H1 (cell line): ENCODE results near the gene LRRC10. TPM values are rescaled to one million over a fixed set of nuclear protein-coding genes. Genes with fewer than 3 reads are reported as not detected.

ENCODE experiments used
- CTCF ChIA-PET: fragments of 300-600 bp; sonication (Branson Sonifier 250); formaldehyde crosslinking; loops from one replicate; lab custom pipeline; 2021; ENCODE audit not compliant: partially characterized antibody; lab: Charles Lee
- POLR2A ChIA-PET: fragments of 300-600 bp; sonication (Branson Sonifier 250); formaldehyde crosslinking; loops from one replicate; lab custom pipeline; 2021; ENCODE audit warnings: inconsistent platforms; ENCODE audit not compliant: partially characterized antibody; lab: Charles Lee
- DNase-seq, 2 experiments: peaks; one replicate each; pipeline versions ENCODE4 v3.0.0 to v3.0.0-alpha.2; 2010 to 2022; ENCODE audit warnings: low spot score in 2 of 2, low read depth in 1 of 2, mixed read lengths in 1 of 2
- FAIRE-seq: peaks from 2 replicates; lab custom pipeline; 2011; peaks lifted over from hg19 to GRCh38; lab: Jason Lieb, UNC
- H2AFZ ChIP-seq: 2 replicates; pipeline ENCODE4 v1.8.1; 2012; ENCODE audit warnings: low read length, inconsistent platforms
- H2AK5ac ChIP-seq: 2 replicates; pipeline ENCODE4 v1.6.1; 2013; ENCODE audit warnings: low read depth, low read length
- H2BK120ac ChIP-seq: replicated peaks from 2 replicates; pipeline ENCODE3; 2013; ENCODE audit warnings: low read depth, low read length, inconsistent platforms
- H2BK12ac ChIP-seq: 2 replicates; pipeline ENCODE4 v1.6.1; 2013; ENCODE audit warnings: low read depth, low read length
- H2BK15ac ChIP-seq: 2 replicates; pipeline ENCODE4 v1.6.1; 2013; ENCODE audit warnings: low read length
- H2BK20ac ChIP-seq: 2 replicates; pipeline ENCODE4 v1.6.1; 2013; ENCODE audit warnings: low read length
- H2BK5ac ChIP-seq: 2 replicates; pipeline ENCODE4 v1.6.1; 2013; ENCODE audit warnings: low read depth, low read length
- H3K14ac ChIP-seq: 2 replicates; pipeline ENCODE4 v1.6.1; 2013; ENCODE audit warnings: inconsistent platforms; ENCODE audit not compliant: insufficient read length
- H3K18ac ChIP-seq: 2 replicates; pipeline ENCODE4 v1.6.1; 2013; ENCODE audit warnings: low read length; ENCODE audit errors: extremely low read depth
- H3K23ac ChIP-seq: 2 replicates; pipeline ENCODE4 v1.6.1; 2013; ENCODE audit warnings: inconsistent platforms; ENCODE audit not compliant: insufficient read length
- H3K23me2 ChIP-seq: 2 replicates; pipeline ENCODE4 v1.6.1; 2013; ENCODE audit warnings: low read depth, low read length
- H3K27ac ChIP-seq: 2 replicates; pipeline ENCODE4 v1.6.1; 2011; ENCODE audit warnings: low read depth, low read length, inconsistent platforms
- H3K27me3 ChIP-seq, 4 experiments: replicated peaks in 1 of 4; 1 replicate in 1 of 4; 2 replicates in 3 of 4; pipeline versions ENCODE4 v1.6.1 to v1.8.1; 2011 to 2013; ENCODE audit warnings: low read length in 3 of 4, mild to moderate bottlenecking in 3 of 4, inconsistent platforms in 2 of 4, mixed read lengths in 2 of 4, moderate library complexity in 1 of 4; ENCODE audit not compliant: control insufficient read depth in 3 of 4, insufficient read depth in 3 of 4; ENCODE audit errors: extremely low read depth in 1 of 4
- H3K36me3 ChIP-seq, 4 experiments: 2 replicates each; pipeline versions ENCODE4 v1.6.1 to v1.8.1; 2011 to 2013; ENCODE audit warnings: mild to moderate bottlenecking in 4 of 4, low read length in 3 of 4, moderate library complexity in 2 of 4, control low read depth in 1 of 4, inconsistent platforms in 1 of 4; ENCODE audit not compliant: insufficient read depth in 4 of 4, control insufficient read depth in 2 of 4
- H3K4ac ChIP-seq: replicated peaks from 2 replicates; pipeline ENCODE3; 2013; ENCODE audit warnings: low read length, low read depth, mixed read lengths, inconsistent platforms; ENCODE audit not compliant: insufficient read length
- H3K4me1 ChIP-seq, 4 experiments: replicated peaks in 1 of 4; 1 replicate in 1 of 4; 2 replicates in 3 of 4; pipeline versions ENCODE4 v1.6.1 to v1.8.1; 2011 to 2013; ENCODE audit warnings: low read length in 3 of 4, inconsistent platforms in 2 of 4, mixed read lengths in 1 of 4; ENCODE audit not compliant: insufficient read depth in 4 of 4, control insufficient read depth in 3 of 4
- H3K4me2 ChIP-seq, 2 experiments: 2 replicates each; pipeline versions ENCODE4 v1.6.1 to v1.8.1; 2011 to 2013; ENCODE audit warnings: low read depth in 2 of 2, low read length in 2 of 2, control low read depth in 1 of 2, inconsistent platforms in 1 of 2, mild to moderate bottlenecking in 1 of 2; ENCODE audit not compliant: insufficient read depth in 1 of 2
- H3K4me3 ChIP-seq, 4 experiments: fragments of 200-600, 300-600 bp in 1 of 4; sonication (generic), shearing (Covaris generic), sonication (Bioruptor Twin) in 1 of 4; 2 replicates each; pipeline versions ENCODE4 v1.5.1 to v1.8.1; 2011 to 2016; ENCODE audit warnings: low read length in 4 of 4, low read depth in 3 of 4, control low read depth in 2 of 4, inconsistent platforms in 2 of 4, mild to moderate bottlenecking in 2 of 4, mixed read lengths in 1 of 4, moderate library complexity in 1 of 4; ENCODE audit not compliant: insufficient read depth in 2 of 4; ENCODE audit errors: extremely low read depth in 1 of 4
- H3K56ac ChIP-seq: replicated peaks from 2 replicates; pipeline ENCODE3; 2013; ENCODE audit warnings: low read depth, mild to moderate bottlenecking, mixed read lengths, low read length, inconsistent platforms; ENCODE audit not compliant: insufficient read length
- H3K79me1 ChIP-seq: 2 replicates; pipeline ENCODE4 v1.6.1; 2013; ENCODE audit warnings: low read depth, low read length, control low read depth
- H3K79me2 ChIP-seq, 2 experiments: 2 replicates each; pipeline versions ENCODE4 v1.6.1 to v1.8.1; 2012 to 2013; ENCODE audit warnings: low read length in 2 of 2, mild to moderate bottlenecking in 2 of 2, inconsistent platforms in 1 of 2; ENCODE audit not compliant: insufficient read depth in 2 of 2, control insufficient read depth in 1 of 2
- H3K9ac ChIP-seq, 4 experiments: replicated peaks in 1 of 4; 1 replicate in 1 of 4; 2 replicates in 3 of 4; pipeline versions ENCODE4 v1.6.1 to v1.8.1; 2011 to 2013; ENCODE audit warnings: low read depth in 3 of 4, low read length in 3 of 4, control low read depth in 2 of 4, mild to moderate bottlenecking in 2 of 4, moderate library complexity in 2 of 4, inconsistent platforms in 1 of 4; ENCODE audit errors: extremely low read depth in 1 of 4
- H3K9me3 ChIP-seq, 2 experiments: 2 replicates each; pipeline versions ENCODE4 v1.6.1 to v1.8.1; 2012 to 2013; ENCODE audit warnings: mild to moderate bottlenecking in 2 of 2, moderate library complexity in 2 of 2, control low read depth in 1 of 2, inconsistent platforms in 1 of 2, low read depth in 1 of 2, low read length in 1 of 2, mixed read lengths in 1 of 2; ENCODE audit not compliant: insufficient read depth in 2 of 2
- H4K20me1 ChIP-seq, 2 experiments: replicated peaks in 1 of 2; 2 replicates each; pipeline versions ENCODE3 to v1.8.1; 2011 to 2013; ENCODE audit warnings: inconsistent platforms in 2 of 2, low read length in 2 of 2, mild to moderate bottlenecking in 1 of 2; ENCODE audit not compliant: insufficient read depth in 2 of 2, control insufficient read depth in 1 of 2
- H4K5ac ChIP-seq: 2 replicates; pipeline ENCODE4 v1.6.1; 2013; ENCODE audit warnings: low read length, low read depth, mixed read lengths, inconsistent platforms; ENCODE audit not compliant: insufficient read length
- H4K8ac ChIP-seq: 2 replicates; pipeline ENCODE4 v1.8.0; 2013; ENCODE audit warnings: mild to moderate bottlenecking, moderate library complexity, low read length, inconsistent platforms; ENCODE audit not compliant: insufficient read depth; ENCODE audit errors: extremely low read depth
- H4K91ac ChIP-seq: replicated peaks from 2 replicates; pipeline ENCODE3; 2013; ENCODE audit warnings: low read length, mixed read lengths, inconsistent platforms; ENCODE audit not compliant: insufficient read length
- CREB1 ChIP-seq: IDR thresholded peaks from 2 replicates; pipeline ENCODE4 v1.6.1; 2012; ENCODE audit warnings: inconsistent platforms
- POU5F1 ChIP-seq: IDR thresholded peaks from 2 replicates; pipeline ENCODE4 v1.6.1; 2011; ENCODE audit warnings: low read depth, mild to moderate bottlenecking, low read length, moderate library complexity
- RNF2 ChIP-seq: fragments of 200-900, 300-1000 bp; sonication (generic); IDR thresholded peaks from 2 replicates; pipeline ENCODE4 v1.7.1; 2016; ENCODE audit warnings: borderline replicate concordance, low read depth, mild to moderate bottlenecking, antibody characterized with exemption, low read length; ENCODE audit not compliant: poor library complexity, severe bottlenecking; ENCODE audit errors: missing control alignments
- WGBS, 2 experiments: shearing (Covaris generic) in 1 of 2; methylation state at CpG; one replicate each; pipeline versions ENCODE4 v1.1.6 to v1.1.7; 2013 to 2015; ENCODE audit warnings: low lambda C conversion rate in 2 of 2, mixed read lengths in 2 of 2, inconsistent platforms in 1 of 2, low coverage in 1 of 2, missing lambda C conversion rate in 1 of 2; ENCODE audit not compliant: insufficient replicate concordance in 2 of 2, insufficient coverage in 1 of 2, insufficient read length in 1 of 2; ENCODE audit errors: extremely low coverage in 1 of 2, missing lambda C conversion rate in 1 of 2; 5-methylcytosine and 5-hydroxymethylcytosine counted together
- polyA plus RNA-seq, 7 experiments: library from polyadenylated mRNA; depleted of rRNA in 3 of 7; stranded (reverse) in 5 of 7; unstranded in 2 of 7; fragments of >200 nt in 5 of 7; fragments of 200-250 nt in 2 of 7; gene quantifications; 1 replicate in 5 of 7; 2 replicates in 1 of 7; 4 replicates in 1 of 7; pipeline versions ENCODE4 v1.2.1 to v1.2.3, GENCODE V29; 2011 to 2013; ENCODE audit warnings: missing spikeins in 2 of 7, mixed read lengths in 2 of 7
- total RNA-seq: library from RNA; stranded (reverse); fragmentation: NEBNext Ultra II Directional; extraction: Animal tissue kit (Norgen Biotek cat#: 25700); gene quantifications from 2 replicates; pipeline ENCODE4 v1.2.1, GENCODE V29; 2021
- TF ChIP-seq, protein P1 (sequence below): IDR thresholded peaks from 2 replicates; pipeline ENCODE4 v1.6.1; 2012; ENCODE audit warnings: low read length, inconsistent platforms

LRRC10 gene
- total and polyA plus RNA-seq, 2 of the 8 experiments (the other 6 are each of a cell fraction or from before 2014, with no cell fraction given): not detected

- no peak overlapping the region for H2AFZ ChIP-seq
- no peaks in the 10 kb centered on the region for H4K20me1 ChIP-seq
- no peak overlapping the region for H2BK12ac ChIP-seq
- no peak overlapping the region for H4K8ac ChIP-seq
- no peaks in the 10 kb centered on the region for H3K79me1 ChIP-seq
- DNase-seq: no peak
- TF ChIP-seq, protein P1, sequence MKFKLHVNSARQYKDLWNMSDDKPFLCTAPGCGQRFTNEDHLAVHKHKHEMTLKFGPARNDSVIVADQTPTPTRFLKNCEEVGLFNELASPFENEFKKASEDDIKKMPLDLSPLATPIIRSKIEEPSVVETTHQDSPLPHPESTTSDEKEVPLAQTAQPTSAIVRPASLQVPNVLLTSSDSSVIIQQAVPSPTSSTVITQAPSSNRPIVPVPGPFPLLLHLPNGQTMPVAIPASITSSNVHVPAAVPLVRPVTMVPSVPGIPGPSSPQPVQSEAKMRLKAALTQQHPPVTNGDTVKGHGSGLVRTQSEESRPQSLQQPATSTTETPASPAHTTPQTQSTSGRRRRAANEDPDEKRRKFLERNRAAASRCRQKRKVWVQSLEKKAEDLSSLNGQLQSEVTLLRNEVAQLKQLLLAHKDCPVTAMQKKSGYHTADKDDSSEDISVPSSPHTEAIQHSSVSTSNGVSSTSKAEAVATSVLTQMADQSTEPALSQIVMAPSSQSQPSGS: no peak
- TF ChIP-seq RNF2: no peak
- no peak for TF ChIP-seq POU5F1
- TF ChIP-seq CREB1: no peak
- no peaks in the 10 kb centered on the region for H3K9me3 ChIP-seq
- no peak overlapping the region for H3K27ac ChIP-seq
- H2BK5ac ChIP-seq: no peak overlapping the region
- POLR2A ChIA-PET: no interaction called here
- no peak overlapping the region for H3K9ac ChIP-seq
- no peak overlapping the region for H3K23ac ChIP-seq
- H2BK20ac ChIP-seq: no peak overlapping the region
- H3K4me3 ChIP-seq: no peak overlapping the region
- H2BK120ac ChIP-seq: no peak overlapping the region
- H2BK15ac ChIP-seq: no peak overlapping the region
- H4K5ac ChIP-seq: no peak overlapping the region
- CTCF ChIA-PET: interaction anchor here (1.2 kb wide), 1 partner anchor 9 kb away, joined by 3 read pairs; no protein-coding TSS in a partner anchor
- no peak overlapping the region for H3K14ac ChIP-seq
- H3K23me2 ChIP-seq: no peaks in the 10 kb centered on the region
- FAIRE-seq: no peak
- no peaks in the 10 kb centered on the region for H3K36me3 ChIP-seq
- WGBS, 2 experiments: 93% methylated on average over 13 of the region's 13 CpGs; no CpG with 5 or more reads in 1 of the 2 experiments
- H3K4me1 ChIP-seq: no peaks in the 10 kb centered on the region
- H2AK5ac ChIP-seq: no peak overlapping the region
- no peak overlapping the region for H4K91ac ChIP-seq
- H3K79me2 ChIP-seq: no peaks in the 10 kb centered on the region
- H3K56ac ChIP-seq: no peak overlapping the region
- H3K18ac ChIP-seq: no peak overlapping the region
- no peak overlapping the region for H3K4me2 ChIP-seq
- H3K27me3 ChIP-seq: no peaks in the 10 kb centered on the region
- no peak overlapping the region for H3K4ac ChIP-seq
Measured at GRCh38 chr12:69623970-69624369, 13.3 kb upstream of the LRRC10 start.
